Inferior parietal cortex (tissue), 1 donor: ENCODE measurements around the gene ADO.
A peak's percentile ranks its signal among the peaks of the same experiment; 100 is the strongest.
"Not testable (repeated sequence)": the region's sequence is repeated elsewhere in the genome, so short reads cannot be mapped to it uniquely, and the experiment has no call there.

Experiments used
- DNase-seq: peaks from one replicate; pipeline ENCODE4 v3.0.0-alpha.2; 2016; ENCODE audit errors: extremely low spot score

The ADO gene

DNA sequence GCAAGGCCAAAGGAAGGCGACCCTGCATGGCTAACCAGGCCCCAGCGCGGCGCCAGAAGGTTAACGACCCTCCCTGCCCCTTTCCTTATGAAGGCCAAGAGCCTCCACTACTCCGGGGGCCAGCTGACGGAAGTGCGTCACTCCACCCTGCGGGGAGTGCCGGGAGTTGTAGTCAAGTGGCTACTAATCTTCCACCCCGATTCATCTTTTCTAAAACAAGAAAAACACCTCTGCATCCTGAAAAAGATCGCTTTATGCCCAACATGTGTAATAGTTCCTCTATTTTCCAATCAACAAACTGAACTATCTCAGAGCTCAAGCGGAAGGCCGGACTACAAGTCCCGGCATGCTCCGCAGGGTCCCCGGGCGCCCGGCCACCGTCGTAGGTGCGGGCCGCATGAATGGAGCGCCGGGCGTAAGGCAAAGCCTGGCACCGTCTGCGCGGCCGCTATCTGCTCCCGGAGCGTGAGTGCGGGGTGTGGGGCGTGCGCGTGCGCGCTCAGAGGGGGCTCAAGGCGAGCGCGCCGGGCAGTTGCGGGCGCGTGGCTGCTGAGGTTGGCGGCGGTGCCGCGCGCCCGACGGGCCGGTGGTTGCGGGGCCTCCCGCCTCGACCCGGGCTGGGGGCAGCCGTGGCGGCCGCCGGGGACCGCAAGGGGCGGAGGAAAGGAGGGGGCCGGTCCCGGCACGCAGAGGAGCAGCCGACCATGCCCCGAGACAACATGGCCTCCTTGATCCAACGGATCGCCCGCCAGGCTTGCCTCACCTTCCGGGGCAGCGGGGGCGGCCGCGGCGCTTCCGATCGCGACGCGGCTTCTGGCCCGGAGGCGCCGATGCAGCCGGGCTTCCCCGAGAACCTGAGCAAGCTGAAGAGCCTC, at the start of gene ADO:
ADO (plus strand) TSS at position 365 of the 875 bp plus-strand sequence; CDS start at position 705, 340 bp downstream.
- DNase-seq, result peak; percentile 88

DNA sequence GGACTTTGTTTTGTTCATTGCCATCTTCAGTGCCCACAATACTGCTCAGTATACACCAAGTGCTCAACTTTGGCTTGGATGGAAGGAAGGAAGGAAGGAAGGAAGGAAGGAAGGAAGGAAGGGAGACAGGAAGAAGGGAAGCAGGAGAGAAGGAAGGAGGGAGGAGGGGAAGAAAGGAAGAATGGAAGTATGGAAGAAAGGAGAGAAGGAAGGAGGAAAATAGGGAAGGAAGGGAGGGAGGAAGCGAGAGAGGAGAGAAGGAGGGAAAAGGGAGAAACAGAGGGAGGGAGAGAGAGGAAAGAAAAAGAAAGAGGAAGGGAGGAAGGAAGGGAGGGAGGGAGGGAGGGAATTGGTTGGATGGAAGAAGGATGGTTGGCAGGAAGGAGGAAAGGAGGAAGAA, 49.6 kb upstream of the ADO start:
- no peak for DNase-seq

DNA sequence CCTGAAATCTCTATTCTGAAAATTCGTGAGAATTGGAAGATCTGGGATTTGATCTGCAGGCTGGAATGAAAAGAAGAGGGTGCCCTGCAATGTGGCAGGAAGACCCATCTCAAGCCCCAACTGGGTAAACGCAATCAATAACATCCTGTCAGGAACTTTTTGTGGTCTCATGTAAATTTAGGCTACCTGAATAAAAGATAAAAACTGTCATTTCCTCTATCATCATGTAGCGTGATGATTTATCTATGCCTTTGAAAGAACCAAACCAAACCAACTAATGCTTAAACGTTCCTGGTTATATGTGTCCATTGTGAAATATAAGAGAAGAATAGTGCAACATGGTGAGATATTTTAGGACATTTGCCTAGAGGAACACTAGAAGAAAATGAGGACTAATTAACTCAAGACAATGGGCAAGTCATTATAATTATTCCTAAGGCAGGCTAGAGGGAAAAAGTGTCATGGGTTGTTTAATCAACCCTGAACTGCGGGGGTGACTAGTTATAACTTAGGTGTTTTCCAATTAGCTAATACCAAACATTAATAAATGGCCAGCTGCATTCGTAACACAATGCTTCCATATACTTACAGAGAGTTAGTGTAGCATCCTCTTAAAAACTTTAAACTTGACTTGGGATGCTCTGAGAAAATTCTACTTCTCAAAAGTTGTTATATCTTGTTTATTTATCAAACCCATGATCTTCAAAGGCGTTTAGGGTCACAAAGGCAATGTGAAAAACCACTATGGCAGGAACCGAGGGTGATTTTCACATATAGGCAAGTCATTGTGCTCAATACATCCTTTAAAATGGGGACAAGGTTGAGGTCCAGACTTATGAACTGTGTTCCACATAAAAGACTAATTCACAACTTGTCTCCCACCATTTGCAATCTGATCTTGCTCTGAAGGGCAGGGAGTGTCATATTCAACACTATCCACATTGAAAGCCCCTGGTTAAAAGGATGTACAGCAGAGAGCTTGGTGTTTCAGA, 48.6 kb upstream of the ADO start:
- DNase-seq, result no peak

DNA sequence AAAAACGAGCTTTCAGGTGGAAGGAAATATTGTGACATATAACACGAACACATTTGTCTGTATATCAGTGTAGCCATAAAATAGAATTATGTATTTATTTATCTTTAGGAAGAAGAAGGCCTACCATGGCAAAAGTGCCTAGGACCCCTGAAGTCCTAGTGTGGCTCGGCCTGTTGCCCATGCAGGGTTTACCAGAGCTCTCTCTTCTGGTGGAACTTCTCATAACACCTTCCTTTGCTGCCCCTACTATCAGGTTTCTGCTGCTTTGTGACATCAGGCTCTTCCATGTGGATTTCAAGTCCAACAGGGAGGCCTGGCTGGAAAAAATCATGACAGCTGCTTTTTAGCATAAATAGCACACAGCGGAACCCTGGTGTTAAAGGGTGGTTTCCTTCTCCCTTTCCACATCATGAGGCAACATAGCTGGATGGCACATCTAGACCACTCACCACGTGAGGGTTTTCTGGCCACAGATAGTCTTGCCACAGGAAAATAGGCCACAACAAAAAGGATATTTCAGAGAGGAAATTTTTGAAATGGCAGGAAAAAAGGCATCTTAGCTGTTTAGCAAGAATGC, 44.8 kb upstream of the ADO start:
- DNase-seq, result no peak

DNA sequence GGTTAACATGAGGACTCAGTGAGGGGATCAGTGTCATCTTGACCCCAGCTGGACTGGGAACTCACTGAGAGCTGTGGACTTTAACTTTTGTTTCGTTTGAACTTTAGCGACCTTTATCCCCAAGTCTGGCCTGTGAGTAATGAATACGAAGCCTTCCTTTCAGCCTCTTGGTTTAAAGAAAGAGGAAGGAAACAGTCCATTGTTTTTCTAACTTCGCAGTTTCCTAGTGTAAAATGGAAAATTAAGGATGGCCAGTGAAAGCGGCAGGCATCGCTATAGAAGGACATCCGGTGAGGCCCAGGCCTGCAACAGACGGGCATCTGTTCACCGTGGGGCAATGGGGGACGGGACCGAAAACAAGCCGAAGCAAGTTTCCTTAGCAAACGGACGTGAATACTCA, 44.1 kb upstream of the ADO start:
- DNase-seq, result no peak

DNA sequence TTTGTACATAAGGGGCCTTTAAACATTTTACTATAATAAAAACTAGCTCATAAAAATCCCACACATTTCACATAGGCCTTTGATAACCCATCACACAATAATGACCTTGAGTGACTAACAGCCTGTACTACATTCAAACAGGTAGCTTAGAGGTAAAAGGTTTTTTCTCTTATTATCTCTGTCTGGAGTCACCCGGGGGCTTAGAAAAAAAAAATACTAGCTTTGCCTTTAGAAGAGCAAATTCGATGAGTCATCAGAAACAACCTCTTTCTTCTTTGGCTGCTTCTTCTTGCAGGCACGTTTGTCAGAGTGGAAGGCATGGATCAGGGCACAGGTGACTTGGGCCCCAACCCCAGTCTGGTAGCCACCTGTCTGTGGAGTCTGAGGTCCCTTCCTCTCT, 43.4 kb upstream of the ADO start:
- no peak for DNase-seq

DNA sequence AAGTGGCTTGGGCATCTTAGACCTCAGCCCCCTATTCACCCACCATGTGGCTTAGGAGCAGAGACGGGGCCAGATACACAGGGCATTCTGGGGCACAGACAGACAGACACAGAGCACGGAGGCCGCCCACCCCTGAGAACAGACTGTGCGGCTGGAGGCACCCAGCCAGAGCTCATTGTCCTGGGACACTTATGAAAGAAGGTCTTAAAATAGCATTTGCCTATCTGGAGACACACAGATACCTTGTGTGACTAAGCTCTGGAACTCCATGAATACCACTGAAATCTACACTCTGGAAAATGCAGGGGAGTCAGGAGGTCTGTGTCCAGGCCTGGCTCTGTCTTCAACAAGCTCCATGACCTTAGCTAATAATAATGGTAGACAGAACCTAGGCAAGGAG, 41.4 kb upstream of the ADO start:
- DNase-seq, result no peak

DNA sequence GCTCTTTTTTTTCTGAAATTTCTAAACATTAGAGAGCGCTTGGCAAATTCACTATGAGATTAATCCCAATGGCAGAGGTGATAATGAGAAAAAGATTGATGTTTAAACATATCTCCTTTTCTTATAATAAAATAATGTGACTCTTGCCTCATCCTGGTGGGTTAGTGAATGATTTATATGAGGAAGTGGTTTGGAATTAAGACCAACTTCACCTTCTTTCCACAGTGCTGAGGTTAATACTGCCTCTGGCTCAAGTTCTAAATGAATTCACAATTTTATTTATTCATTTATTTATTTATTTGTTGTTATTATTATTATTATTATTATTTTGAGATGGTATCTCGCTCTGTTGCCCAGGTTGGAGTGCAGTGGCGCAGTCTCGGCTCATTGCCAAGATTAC, 40.5 kb upstream of the ADO start:
- no peak for DNase-seq

DNA sequence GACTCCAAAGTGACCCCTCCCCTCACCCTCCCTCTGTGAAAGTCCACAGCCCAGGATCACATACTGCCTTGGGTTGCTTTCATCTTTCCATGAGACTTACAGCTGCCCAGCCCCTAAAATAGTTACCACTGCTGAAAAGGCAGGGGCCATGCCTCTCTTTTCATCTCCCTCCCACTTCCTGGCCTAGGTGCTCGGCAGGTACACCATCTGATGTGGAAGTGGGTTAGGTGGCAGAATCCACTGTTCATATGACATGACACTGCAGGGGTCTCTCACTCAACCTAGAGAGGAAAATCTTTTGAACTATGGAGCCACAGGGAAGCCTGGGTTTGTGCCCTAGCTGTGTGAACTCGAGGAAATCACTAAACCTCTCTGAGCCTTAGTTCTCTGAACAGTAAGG, 38.8 kb upstream of the ADO start:
- DNase-seq, result no peak

DNA sequence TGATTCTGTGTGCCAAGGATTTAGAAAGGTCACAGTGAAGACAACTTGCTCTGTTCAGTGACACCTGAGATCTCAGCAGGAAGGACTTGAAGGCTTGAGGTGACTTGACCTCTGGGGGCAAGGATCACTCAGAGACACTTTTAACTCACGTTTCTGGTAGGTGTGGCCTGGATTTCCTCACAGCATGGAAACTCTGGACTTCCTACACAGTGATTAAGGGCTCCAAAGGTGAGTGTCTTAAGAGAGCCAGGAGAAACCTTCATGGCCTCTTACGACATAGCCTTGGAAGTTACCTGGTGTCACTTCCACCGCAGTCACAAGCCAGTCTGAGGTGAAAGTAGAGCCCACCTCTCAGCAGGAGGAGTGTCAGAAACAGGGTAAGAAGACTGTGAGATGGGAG, 38.1 kb upstream of the ADO start:
- DNase-seq, result no peak

DNA sequence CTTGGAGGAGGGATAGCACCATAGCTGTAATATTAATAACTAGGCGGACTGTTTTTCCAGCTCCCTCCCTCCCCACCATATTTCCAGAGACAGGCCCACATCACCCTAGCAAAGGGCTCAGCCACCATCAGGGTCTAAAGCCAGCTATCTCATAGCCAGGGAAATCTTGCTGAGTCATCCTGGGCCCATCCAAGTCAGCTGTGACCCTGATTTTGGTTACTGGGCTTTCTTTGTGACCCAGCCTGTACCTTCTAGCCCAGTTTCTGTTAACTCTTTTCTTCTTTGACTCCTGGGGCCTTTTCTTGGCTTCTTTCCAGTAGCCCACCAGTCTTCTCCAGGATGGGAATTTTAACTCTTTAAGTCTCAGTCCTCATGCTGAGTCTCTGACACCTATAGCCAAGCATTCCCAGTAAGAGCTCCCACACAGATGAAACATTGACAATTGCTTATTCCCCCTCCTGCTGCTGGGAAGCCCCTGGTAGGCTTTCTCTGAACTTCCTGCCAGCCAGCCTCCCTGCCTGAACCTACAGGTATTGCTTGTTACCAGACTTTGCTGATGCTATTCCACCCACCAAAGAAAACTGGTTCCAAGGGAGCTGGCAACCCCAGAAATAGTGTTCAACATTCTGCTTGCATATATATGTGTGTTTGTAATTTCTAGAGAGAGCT, 34.8 kb upstream of the ADO start:
- no peak for DNase-seq

DNA sequence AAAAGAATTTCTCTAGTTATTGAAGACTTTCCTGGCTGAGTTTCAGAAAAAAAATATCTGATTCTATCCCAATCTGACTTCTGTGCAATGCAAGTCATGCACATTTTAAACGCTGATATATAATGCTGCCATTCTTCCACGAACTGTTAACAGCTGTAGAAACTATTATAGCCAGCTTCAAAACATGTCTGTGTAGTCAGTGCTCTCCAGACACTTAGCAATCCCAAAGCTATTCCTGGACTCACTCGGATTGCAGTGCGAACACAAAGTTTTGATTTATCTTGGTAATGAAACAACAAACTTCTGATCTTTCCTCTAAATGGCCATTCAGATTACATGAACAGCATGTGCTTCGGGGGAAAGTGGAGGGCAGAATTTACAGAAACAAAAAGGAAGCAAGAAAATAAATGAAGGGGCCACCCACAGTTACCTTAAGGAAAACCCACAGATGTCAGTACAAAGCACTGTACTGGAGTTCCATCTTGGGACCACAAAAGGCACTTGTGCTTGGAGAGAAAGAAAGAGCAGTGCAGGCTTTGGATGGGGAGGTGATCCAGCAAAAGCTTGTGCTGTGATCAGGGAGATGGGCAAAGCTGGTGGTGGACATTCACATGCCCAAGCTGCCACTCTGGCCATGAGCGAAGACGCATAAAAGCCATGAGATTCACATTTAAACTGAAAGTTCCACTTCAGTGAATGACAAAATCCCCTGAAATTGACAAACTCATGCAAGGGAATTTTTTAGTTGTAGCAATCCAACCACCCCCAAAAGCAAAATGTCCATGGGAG, 32.1 kb upstream of the ADO start:
- DNase-seq, result no peak

DNA sequence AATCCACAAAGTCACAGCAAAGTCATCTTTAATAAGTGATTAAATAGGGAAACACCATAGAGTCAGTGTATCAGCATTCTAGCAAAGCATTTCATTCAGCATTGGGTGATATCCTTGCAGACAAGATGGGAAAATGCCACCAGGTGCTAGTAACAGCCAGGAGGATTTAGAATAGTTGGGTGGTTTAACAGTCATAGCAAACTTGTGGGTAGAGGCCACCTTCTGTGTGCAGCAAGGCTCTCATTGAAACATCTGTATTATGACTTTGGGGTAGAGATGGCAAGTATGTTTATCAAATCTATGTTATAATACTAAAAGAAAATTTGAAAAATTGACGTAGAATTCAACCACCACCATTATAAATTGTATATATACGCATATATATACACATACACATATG, 26.4 kb upstream of the ADO start:
- DNase-seq, result no peak

DNA sequence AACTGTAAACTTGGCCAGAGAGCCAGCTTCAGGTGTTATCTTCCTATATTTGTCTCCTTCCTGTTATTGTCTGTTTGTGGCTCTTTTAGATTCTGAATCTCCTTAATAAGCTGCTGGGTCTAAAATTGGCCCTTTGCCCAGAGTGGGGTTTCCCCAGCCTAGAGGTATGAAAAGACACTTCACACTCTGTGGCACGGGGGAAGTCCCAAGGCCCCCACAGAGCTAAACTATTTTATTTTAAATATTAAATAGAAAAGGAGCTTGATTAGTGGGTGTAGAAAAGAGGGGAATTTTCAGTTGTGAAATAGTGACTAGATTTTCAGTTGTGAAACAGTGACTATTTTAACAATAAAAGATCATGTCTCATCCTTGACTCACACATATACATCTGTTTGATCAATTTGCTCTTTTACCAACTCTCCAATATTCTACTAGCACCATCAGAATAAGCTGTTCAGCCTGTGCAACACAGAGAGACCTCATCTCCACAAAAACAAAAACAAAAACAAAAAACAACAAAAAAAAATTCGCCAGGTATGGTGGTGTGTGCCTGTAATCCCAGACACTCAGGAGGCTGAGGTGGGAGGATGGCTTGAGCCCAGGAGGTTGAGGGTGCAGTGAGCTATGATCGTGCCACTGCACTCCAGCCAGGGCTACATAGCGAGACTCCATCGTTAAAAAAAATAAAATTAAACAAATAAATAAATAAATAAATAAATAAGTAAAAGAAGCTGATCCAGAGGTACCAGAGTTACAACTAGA, 24.9 kb upstream of the ADO start:
- no peak for DNase-seq

DNA sequence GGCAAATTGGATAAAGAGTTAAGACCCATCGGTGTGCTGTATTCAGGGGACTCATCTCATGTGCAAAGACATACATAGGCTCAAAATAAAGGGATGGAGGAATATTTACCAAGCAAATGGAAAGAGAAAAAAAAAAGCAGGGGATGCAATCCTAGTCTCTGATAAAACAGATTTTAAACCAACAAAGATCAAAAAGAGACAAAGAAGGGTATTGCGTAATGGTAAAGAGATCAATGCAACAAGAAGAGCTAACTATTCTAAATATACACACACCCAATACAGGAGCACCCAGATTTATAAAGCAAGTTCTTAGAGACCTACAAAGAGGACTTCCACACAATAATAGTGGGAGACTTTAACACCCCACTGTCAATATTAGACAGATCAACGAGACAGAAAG, 20.0 kb upstream of the ADO start:
- not testable (repeated sequence) for DNase-seq

DNA sequence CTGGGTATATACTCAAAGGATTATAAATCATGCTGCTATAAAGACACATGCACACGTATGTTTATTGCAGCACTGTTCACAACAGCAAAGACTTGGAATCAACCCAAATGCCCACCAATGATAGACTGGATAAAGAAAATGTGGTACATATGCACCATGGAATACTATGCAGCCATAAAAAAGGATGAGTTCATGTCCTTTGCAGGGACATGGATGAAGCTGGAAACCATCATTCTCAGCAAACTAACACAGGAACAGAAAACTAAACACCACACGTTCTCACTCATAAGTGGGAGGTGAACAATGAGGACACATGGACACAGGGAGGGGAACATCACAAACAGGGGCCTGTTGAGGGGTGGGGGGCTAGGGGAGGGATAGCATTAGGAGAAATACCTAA, 16.2 kb upstream of the ADO start:
- DNase-seq, result not testable (repeated sequence)

DNA sequence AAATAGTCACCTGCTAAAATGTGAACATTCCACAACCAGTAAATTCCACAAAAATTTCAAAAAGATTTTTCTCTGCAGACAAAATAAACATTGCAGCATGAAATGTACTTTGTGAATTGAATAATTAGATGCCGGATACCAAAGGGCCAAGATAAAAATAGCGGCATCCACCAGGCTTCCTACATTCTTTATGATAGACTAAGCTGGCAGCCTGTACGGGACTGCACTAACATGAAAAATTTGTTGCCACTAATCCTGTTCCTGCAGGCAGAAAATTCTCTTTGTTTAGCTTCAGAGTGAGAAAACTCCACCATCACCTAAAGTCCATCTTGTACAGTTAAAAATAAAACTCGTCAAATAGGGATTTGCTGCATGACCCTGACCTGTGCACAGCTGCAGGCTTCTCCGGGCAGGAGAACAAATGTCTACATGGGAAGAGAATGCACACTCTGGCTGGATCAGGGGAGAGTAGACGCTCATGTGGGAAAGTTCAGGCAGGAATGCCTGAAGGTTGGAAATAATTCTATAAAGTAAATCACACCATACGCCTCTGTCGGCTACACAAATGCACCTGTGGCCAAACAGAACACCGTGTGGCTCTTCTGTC, 15.6 kb upstream of the ADO start:
- no peak for DNase-seq

DNA sequence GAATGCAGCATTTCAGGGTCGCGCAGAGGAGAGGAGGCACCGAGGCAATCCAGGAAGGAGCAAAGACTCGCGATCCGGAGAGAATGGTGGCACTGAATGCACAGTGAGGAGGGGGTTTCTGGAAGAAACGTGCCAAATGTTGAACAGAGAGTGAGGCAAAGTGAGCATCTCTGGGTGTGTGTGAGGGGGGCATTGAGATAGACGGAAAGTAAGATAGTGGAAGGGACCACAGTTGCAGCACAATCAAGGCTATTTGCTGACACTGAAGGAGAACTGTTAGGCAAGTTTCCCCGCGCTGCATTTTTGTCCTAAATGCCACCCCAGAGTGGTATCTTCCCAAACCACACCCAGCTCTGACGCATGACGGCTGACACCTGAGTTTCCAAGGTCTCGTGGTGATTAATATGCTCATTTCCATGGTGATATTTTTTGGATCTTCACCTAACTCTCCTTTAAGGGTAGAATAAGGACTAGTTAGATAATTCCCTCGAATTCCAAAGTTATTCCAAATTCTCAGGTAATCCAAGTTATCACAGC, 14.4 kb upstream of the ADO start:
- DNase-seq, result no peak

DNA sequence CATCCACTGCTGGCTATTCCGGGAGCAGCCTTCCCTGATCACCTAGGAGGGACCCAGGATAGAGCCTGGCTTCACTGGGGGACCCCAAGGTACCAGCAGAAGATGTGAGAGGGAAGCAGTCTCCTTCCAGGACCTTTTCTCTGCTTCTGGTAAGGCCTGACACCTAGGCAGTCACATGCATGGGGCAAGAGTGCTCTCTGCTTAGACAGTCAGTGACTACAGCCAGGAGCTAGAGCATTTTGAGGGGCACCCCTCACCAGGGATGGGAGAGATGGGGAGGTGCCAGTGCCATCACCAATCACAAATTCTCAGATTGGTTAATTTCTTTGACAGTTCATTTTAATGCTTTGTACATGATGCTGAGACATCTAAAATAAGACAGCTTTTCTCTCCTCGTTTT, 13.9 kb upstream of the ADO start:
- DNase-seq, result no peak

DNA sequence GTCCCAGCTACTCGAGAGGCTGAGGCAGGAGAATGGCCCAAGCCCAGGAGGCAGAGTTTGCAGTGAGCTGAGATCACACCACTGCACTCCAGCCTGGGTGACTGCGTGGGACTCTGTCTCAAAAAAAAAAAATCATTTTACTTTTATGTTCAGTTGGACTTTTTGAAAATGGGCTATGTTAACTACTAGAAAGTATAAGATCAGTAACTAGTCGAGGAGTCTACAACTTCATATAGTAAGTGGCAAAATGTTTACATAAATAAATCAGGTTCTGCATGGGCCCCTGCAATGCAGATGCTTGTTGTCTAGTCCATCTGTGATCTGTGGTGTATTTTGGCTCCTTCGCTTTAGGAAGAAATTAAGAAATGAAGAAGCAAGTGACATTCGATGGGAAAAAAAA, 12.3 kb upstream of the ADO start:
- DNase-seq, result no peak
